Mammary epithelial cell (primary cell): ENCODE measurements around the gene FAHD1.

Source experiments
- EZH2 ChIP-seq: IDR thresholded peaks from 2 replicates; pipeline ENCODE4 v1.6.1; 2012; ENCODE audit warnings: low read length, inconsistent platforms, borderline replicate concordance
- TF ChIP-seq, protein P1 (sequence below), 2 donors: IDR thresholded peaks in 1 of 2; conservative IDR thresholded peaks in 1 of 2; 2 replicates each; pipeline ENCODE4 v1.5.1; 2011 to 2012; ENCODE audit warnings: inconsistent platforms in 2 of 2, low read length in 2 of 2, mild to moderate bottlenecking in 2 of 2, control low read depth in 1 of 2, low read depth in 1 of 2; ENCODE audit not compliant: insufficient read depth in 1 of 2; ENCODE audit errors: extremely low read depth in 1 of 2

GRCh38 chr16:1861730-1862129 lies 34.7 kb downstream of the FAHD1 start:
- TF ChIP-seq, protein P1, sequence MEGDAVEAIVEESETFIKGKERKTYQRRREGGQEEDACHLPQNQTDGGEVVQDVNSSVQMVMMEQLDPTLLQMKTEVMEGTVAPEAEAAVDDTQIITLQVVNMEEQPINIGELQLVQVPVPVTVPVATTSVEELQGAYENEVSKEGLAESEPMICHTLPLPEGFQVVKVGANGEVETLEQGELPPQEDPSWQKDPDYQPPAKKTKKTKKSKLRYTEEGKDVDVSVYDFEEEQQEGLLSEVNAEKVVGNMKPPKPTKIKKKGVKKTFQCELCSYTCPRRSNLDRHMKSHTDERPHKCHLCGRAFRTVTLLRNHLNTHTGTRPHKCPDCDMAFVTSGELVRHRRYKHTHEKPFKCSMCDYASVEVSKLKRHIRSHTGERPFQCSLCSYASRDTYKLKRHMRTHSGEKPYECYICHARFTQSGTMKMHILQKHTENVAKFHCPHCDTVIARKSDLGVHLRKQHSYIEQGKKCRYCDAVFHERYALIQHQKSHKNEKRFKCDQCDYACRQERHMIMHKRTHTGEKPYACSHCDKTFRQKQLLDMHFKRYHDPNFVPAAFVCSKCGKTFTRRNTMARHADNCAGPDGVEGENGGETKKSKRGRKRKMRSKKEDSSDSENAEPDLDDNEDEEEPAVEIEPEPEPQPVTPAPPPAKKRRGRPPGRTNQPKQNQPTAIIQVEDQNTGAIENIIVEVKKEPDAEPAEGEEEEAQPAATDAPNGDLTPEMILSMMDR (conservative IDR thresholded peaks at IDR 0.05 in 1 of 2, IDR thresholded peaks at IDR 0.05 in 1 of 2; ENCODE audit: extremely low read depth in 1 of 2, insufficient read depth in 1 of 2, low read depth in 1 of 2, low read length in 2 of 2), result no peak
- no peak for TF ChIP-seq EZH2
